AG10803 (cell line): Measurements from ENCODE around the gene CBFA2T3.

Experiments used
- DNase-seq: peaks from one replicate; pipeline ENCODE4 v3.0.0; 2010; ENCODE audit warnings: low read depth
- H3K4me3 ChIP-seq: 2 replicates; pipeline ENCODE4 v1.5.1; 2011; ENCODE audit warnings: mild to moderate bottlenecking, low read length, control low read depth
- CTCF ChIP-seq: conservative IDR thresholded peaks from 2 replicates; pipeline ENCODE4 v1.5.1; 2011; ENCODE audit warnings: mild to moderate bottlenecking, low read length, control low read depth, inconsistent platforms

The CBFA2T3 gene

GRCh38 chr16:88941913-88942909 lies 34.8 kb downstream of the CBFA2T3 start:
- no peak for DNase-seq
- no peak; the same call in 1 of the 2 replicates for TF ChIP-seq CTCF
- H3K4me3 ChIP-seq, result no peak overlapping the region

GRCh38 chr16:88940862-88941817 lies 35.9 kb downstream of the CBFA2T3 start:
- no peak for DNase-seq
- no peak overlapping the region for H3K4me3 ChIP-seq
- no peak for TF ChIP-seq CTCF

- no peak for TF ChIP-seq CTCF
- no peak overlapping the region for H3K4me3 ChIP-seq
- DNase-seq, result no peak
Measured at GRCh38 chr16:88939972-88940861, 36.8 kb downstream of the CBFA2T3 start.

- TF ChIP-seq CTCF, result no peak
- DNase-seq, result no peak
- peak overlapping the region; percentile 7; the same call in 1 of the 2 replicates for H3K4me3 ChIP-seq
Measured at GRCh38 chr16:88939245-88939971, 37.6 kb downstream of the CBFA2T3 start.

- TF ChIP-seq CTCF, result no peak
- H3K4me3 ChIP-seq, result peak overlapping the region; percentile 7; the same call in 1 of the 2 replicates
Measured at GRCh38 chr16:88938777-88939244, 38.2 kb downstream of the CBFA2T3 start.

More at GRCh38 chr16:88938777-88939244, 38.2 kb downstream of the CBFA2T3 start:
- no peak for DNase-seq
